Lung (tissue), 12 donors: ENCODE results near the gene ABHD12. TPM values are rescaled to one million over a fixed set of nuclear protein-coding genes. Genes with fewer than 3 reads are reported as not detected.

Experiments used
- ATAC-seq: fragments of 200-7000 bp; cut with Tn5 transposase; one replicate; pipeline ENCODE4 v1.9.1; 2020; ENCODE audit warnings: moderate number of reproducible peaks; ENCODE audit not compliant: insufficient read depth, low FRiP score
- DNase-seq, 3 donors: peaks; one replicate each; pipeline ENCODE4 v3.0.0-alpha.2; 2013 to 2017
- H3K27ac ChIP-seq, 2 donors: one replicate each; pipeline ENCODE4 v1.5.1; 2013; ENCODE audit warnings: mild to moderate bottlenecking in 2 of 2, moderate library complexity in 2 of 2, control low read depth in 1 of 2, inconsistent platforms in 1 of 2, low read depth in 1 of 2, low read length in 1 of 2
- H3K27me3 ChIP-seq, 3 donors: one replicate each; pipeline ENCODE4 v1.5.1; 2013; ENCODE audit warnings: low read length in 2 of 3; ENCODE audit not compliant: control insufficient read depth in 3 of 3, insufficient read depth in 3 of 3
- H3K36me3 ChIP-seq, 4 donors: one replicate each; pipeline ENCODE4 v1.5.1; 2013; ENCODE audit warnings: low read length in 4 of 4, mild to moderate bottlenecking in 1 of 4, moderate library complexity in 1 of 4; ENCODE audit not compliant: control insufficient read depth in 4 of 4, insufficient read depth in 4 of 4
- H3K4me1 ChIP-seq, 5 donors: one replicate each; pipeline ENCODE4 v1.5.1; 2013; ENCODE audit warnings: low read length in 5 of 5, mild to moderate bottlenecking in 2 of 5, moderate library complexity in 1 of 5; ENCODE audit not compliant: control insufficient read depth in 5 of 5, insufficient read depth in 5 of 5
- H3K4me3 ChIP-seq: one replicate; pipeline ENCODE4 v1.5.1; 2013; ENCODE audit warnings: mild to moderate bottlenecking, control low read depth, moderate library complexity
- H3K9ac ChIP-seq, 2 donors: one replicate each; pipeline ENCODE4 v1.5.1; 2013; ENCODE audit warnings: low read length in 2 of 2, control low read depth in 1 of 2; ENCODE audit not compliant: insufficient read depth in 1 of 2
- H3K9me3 ChIP-seq, 4 donors: one replicate each; pipeline ENCODE4 v1.5.1; 2013; ENCODE audit warnings: low read length in 3 of 4, mild to moderate bottlenecking in 1 of 4, moderate library complexity in 1 of 4; ENCODE audit not compliant: control insufficient read depth in 4 of 4, insufficient read depth in 3 of 4
- CTCF ChIP-seq: IDR thresholded peaks from 2 replicates; pipeline ENCODE4 v1.5.1; 2012; ENCODE audit warnings: mild to moderate bottlenecking; ENCODE audit errors: control extremely low read depth, extremely low read depth
- WGBS, 2 donors: extraction: QIAGEN DNeasy Blood & Tissue Kit; methylation state at CpG; one replicate each; pipeline ENCODE4 v1.1.7; 2013; 5-methylcytosine and 5-hydroxymethylcytosine counted together
- polyA plus RNA-seq, 2 donors: library from polyadenylated mRNA; stranded (reverse); fragments of 200-250 nt; gene quantifications; one replicate each; pipeline ENCODE4 v1.2.1, GENCODE V29; 2013
- total RNA-seq, 2 donors: library from RNA; depleted of rRNA in 1 of 2; stranded (reverse); fragments of >200 nt in 1 of 2; gene quantifications; one replicate each; pipeline ENCODE4 v1.2.1, GENCODE V29; 2014 to 2021
- donor health status: control.
- donor health status: control.
- donor health status: Bipolar disorder and iron deficiency.
- donor health status: healthy.
- donor health status: DM: yes; HTN: yes; CAD: no.

The ABHD12 gene
- total and polyA plus RNA-seq, 4 donors = 34.3 to 58.1 (median 44.6) TPM

- Histone ChIP-seq H3K4me3 (no peak overlapping the region), H3K27ac (no peak overlapping the region), H3K9me3 (no peaks in the 10 kb centered on the region), H3K9ac (no peak overlapping the region), H3K27me3 (no peaks in the 10 kb centered on the region), H3K4me1 (peaks cover 0 to 5% (median 0%) of the 10 kb centered on the region in 5 donors), H3K36me3 (peaks cover 0 to 4% (median 0%) of the 10 kb centered on the region in 4 donors)
- no peak for TF ChIP-seq CTCF
- WGBS, 2 donors = 93 to 94% methylated on average over 7 of the region's 7 CpGs
- ATAC-seq = no peak
- DNase-seq = no peak
Measured at GRCh38 chr20:25380945-25381614, 9.6 kb downstream of the ABHD12 start.

DNA sequence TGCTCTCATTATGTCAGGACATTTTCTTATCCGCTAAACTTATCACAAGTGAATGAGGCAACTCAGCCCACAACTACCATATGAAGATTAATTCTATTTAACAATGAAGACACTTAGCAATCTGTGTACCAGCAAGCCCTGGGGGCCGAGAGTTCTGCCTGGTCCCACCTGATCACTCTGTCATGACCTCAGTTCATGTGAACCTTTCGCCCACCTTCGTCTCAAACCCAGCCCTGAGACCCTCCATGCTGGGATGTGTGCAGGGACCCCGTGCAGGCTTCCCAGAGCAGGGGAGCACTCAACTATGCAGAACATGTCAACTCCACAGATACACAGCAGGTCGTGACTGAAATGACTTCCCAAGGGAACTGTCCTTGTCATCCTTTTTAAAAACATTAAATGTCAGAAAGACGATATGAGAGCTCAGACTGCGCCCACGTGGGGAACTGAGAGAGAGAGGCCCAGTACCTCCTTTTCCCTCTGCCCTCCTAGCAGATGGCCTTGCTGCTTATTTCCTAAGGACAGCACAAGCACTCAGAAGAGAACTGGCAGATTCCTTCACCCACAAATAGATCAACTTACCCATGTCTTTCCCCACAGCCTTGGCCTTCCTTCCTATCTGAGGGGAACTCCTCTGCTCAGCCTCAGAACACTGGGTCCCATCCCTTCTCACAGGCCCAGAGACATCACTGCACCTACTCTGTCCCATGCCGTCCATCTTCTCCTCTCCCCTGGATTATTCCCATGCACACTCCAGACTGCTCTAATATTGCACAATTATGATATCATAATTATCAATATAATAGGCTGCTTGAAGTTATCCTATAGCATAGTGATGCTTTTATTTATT is 11.5 kb downstream of the ABHD12 start:
- Histone ChIP-seq H3K9me3 (no peaks in the 10 kb centered on the region), H3K27ac (no peak overlapping the region), H3K27me3 (no peaks in the 10 kb centered on the region), H3K4me3 (no peak overlapping the region), H3K9ac (no peak overlapping the region), H3K4me1 (peaks cover 0 to 5% (median 0%) of the 10 kb centered on the region in 5 donors), H3K36me3 (peaks cover 0 to 2% (median 0%) of the 10 kb centered on the region in 4 donors)
- WGBS, 2 donors = 88 to 94% methylated on average over 10 of the region's 10 CpGs
- DNase-seq (no peak), ATAC-seq (no peak)
- no peak for TF ChIP-seq CTCF

DNA sequence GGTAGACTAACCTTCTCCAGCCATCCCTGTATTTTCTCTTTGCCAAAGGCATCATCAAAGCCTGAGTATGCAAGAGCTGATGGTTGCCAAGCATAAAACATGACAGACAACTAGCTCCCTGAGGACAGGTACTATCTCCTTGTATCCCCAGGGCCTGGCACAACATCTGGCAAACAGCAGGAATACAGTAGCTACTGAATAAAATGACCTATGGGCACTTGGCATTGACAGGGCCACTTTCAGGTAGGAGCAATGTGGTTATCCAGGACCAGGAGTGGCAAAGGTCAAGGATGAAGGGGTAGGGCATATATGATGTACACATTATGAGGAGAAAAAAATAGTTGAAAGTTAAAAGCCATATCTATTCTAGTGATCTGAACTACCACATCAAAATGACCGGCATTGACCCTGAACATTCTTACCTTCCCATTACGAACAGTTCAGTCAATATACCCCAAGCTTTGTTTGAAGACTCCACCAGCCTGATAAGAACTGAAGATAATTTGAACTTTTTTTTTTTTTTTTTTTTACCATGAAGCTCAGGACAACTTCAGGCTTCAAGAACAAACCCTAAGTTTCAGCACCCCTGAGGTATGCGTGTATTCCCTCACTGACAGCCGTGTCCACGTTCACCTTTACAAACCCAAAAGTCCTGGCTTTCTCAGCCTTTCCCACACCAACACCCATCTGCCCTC is 12.3 kb downstream of the ABHD12 start:
- ATAC-seq = no peak
- no peaks in the 10 kb centered on the region for H3K27me3 ChIP-seq
- peaks cover 0 to 5% (median 0%) of the 10 kb centered on the region in 5 donors for H3K4me1 ChIP-seq
- no peak overlapping the region for H3K4me3 ChIP-seq
- WGBS, 2 donors = 95 to 98% methylated on average over 5 of the region's 5 CpGs
- peaks cover 0 to 2% (median 0%) of the 10 kb centered on the region in 4 donors for H3K36me3 ChIP-seq
- no peak for DNase-seq
- no peak overlapping the region for H3K27ac ChIP-seq
- H3K9me3 ChIP-seq = no peaks in the 10 kb centered on the region
- no peak overlapping the region for H3K9ac ChIP-seq
- TF ChIP-seq CTCF = no peak
